Measurements from ENCODE around the gene LAPTM5. TPM values are rescaled to one million over a fixed set of nuclear protein-coding genes. Genes with fewer than 3 reads are reported as not detected.

Gene LAPTM5
- polyA plus RNA-seq, 3 donors = 1,019 to 1,669 (median 1,153) TPM

- no peak overlapping the region for H3K4me2 ChIP-seq (replicated peaks; ENCODE audit: extremely low read depth, low read length, poor library complexity, severe bottlenecking)
- no peaks in the 10 kb centered on the region for H3K27me3 ChIP-seq (ENCODE audit: control insufficient read depth in 2 of 2, insufficient read depth in 2 of 2, low read length in 2 of 2)
- peaks cover 5% of the 10 kb centered on the region for H3K79me2 ChIP-seq (ENCODE audit: insufficient read depth, low read length)
- peaks cover 17 to 27% (median 18%) of the 10 kb centered on the region in 3 donors for H3K27me3 Mint-ChIP-seq (ENCODE audit: low read depth in 3 of 3)
- H3K9me3 Mint-ChIP-seq = peaks cover 0 to 2% (median 0%) of the 10 kb centered on the region in 7 donors
- no peaks in the 10 kb centered on the region for H3K36me3 Mint-ChIP-seq
- no peak for DNase-seq
- peaks cover 4% of the 10 kb centered on the region for H4K20me1 ChIP-seq (ENCODE audit: insufficient read depth, low read length)
- intact Hi-C loops (cut with micrococcal nuclease) = no loop called here
- TF ChIP-seq CTCF (IDR thresholded peaks at IDR 0.05) = no peak
- H3K9ac ChIP-seq (ENCODE audit: insufficient read depth, low read length, poor library complexity, severe bottlenecking) = no peak overlapping the region
- H3K4me1 Mint-ChIP-seq = peaks cover 46% of the 10 kb centered on the region
- WGBS (ENCODE audit: insufficient coverage) = 92% methylated on average over 11 of the region's 13 CpGs
- H3K4me1 ChIP-seq (ENCODE audit: control insufficient read depth in 1 of 2, insufficient read depth in 2 of 2, low read length in 2 of 2) = peaks cover 37 to 54% of the 10 kb centered on the region in 2 donors
- H3K4me3 Mint-ChIP-seq = no peak overlapping the region
- no peaks in the 10 kb centered on the region for H3K9me3 ChIP-seq (replicated peaks in 1 of 2; ENCODE audit: control insufficient read depth in 1 of 2, insufficient read depth in 1 of 2, low read length in 2 of 2)
- no peaks in the 10 kb centered on the region for H3K36me3 ChIP-seq (replicated peaks in 1 of 2; ENCODE audit: control insufficient read depth in 1 of 2, insufficient read depth in 2 of 2, low read length in 2 of 2)
- no peak overlapping the region for H3K27ac ChIP-seq (ENCODE audit: low read depth in 1 of 2, low read length in 2 of 2)
- no peak overlapping the region for H2AFZ ChIP-seq (ENCODE audit: insufficient read depth, low read depth, low read length, poor library complexity, severe bottlenecking)
- no peak overlapping the region for H3K4me3 ChIP-seq (replicated peaks in 1 of 3; ENCODE audit: low read depth in 2 of 3, low read length in 3 of 3)
- H3K27ac Mint-ChIP-seq = no peak overlapping the region
Measured at GRCh38 chr1:30786264-30786991, 28.9 kb upstream of the LAPTM5 start.

- Mint-ChIP-seq H3K36me3 (no peaks in the 10 kb centered on the region), H3K4me1 (peaks cover 45% of the 10 kb centered on the region), H3K27ac (peak overlapping the region in 2 of 7 donors; percentile 58 to 75), H3K9me3 (peaks cover 0 to 2% (median 0%) of the 10 kb centered on the region in 7 donors), H3K4me3 (no peak overlapping the region), H3K27me3 (ENCODE audit: low read depth in 3 of 3) (peaks cover 17 to 24% (median 18%) of the 10 kb centered on the region in 3 donors)
- H3K4me3 ChIP-seq (replicated peaks in 1 of 3; ENCODE audit: low read depth in 2 of 3, low read length in 3 of 3) = no peak overlapping the region
- DNase-seq = no peak
- peaks cover 37 to 54% of the 10 kb centered on the region in 2 donors for H3K4me1 ChIP-seq (ENCODE audit: control insufficient read depth in 1 of 2, insufficient read depth in 2 of 2, low read length in 2 of 2)
- peaks cover 4% of the 10 kb centered on the region for H4K20me1 ChIP-seq (ENCODE audit: insufficient read depth, low read length)
- H2AFZ ChIP-seq (ENCODE audit: insufficient read depth, low read depth, low read length, poor library complexity, severe bottlenecking) = peak overlapping the region; percentile 11
- TF ChIP-seq CTCF (IDR thresholded peaks at IDR 0.05) = no peak
- no peak overlapping the region for H3K4me2 ChIP-seq (replicated peaks; ENCODE audit: extremely low read depth, low read length, poor library complexity, severe bottlenecking)
- no CpG with 5 or more reads among the region's 7 CpGs for WGBS (ENCODE audit: insufficient coverage)
- H3K9me3 ChIP-seq (replicated peaks in 1 of 2; ENCODE audit: control insufficient read depth in 1 of 2, insufficient read depth in 1 of 2, low read length in 2 of 2) = no peaks in the 10 kb centered on the region
- no peaks in the 10 kb centered on the region for H3K27me3 ChIP-seq (ENCODE audit: control insufficient read depth in 2 of 2, insufficient read depth in 2 of 2, low read length in 2 of 2)
- H3K27ac ChIP-seq (ENCODE audit: low read depth in 1 of 2, low read length in 2 of 2) = no peak overlapping the region
- H3K79me2 ChIP-seq (ENCODE audit: insufficient read depth, low read length) = peaks cover 5% of the 10 kb centered on the region
- intact Hi-C loops (cut with micrococcal nuclease) = no loop called here
- H3K36me3 ChIP-seq (replicated peaks in 1 of 2; ENCODE audit: control insufficient read depth in 1 of 2, insufficient read depth in 2 of 2, low read length in 2 of 2) = no peaks in the 10 kb centered on the region
- no peak overlapping the region for H3K9ac ChIP-seq (ENCODE audit: insufficient read depth, low read length, poor library complexity, severe bottlenecking)
Measured at GRCh38 chr1:30785714-30786113, 28.1 kb upstream of the LAPTM5 start.
